OCI-LY1 (cell line): Measurements from ENCODE around the gene SIX5.

Experiments
- EZH2 ChIP-seq: fragments of 200-600 bp; sonication (generic), shearing (Covaris generic); IDR thresholded peaks from 2 replicates; pipeline ENCODE4 v1.8.0; 2017; ENCODE audit warnings: borderline replicate concordance, mixed run types, mild to moderate bottlenecking, antibody characterized with exemption, low read length, moderate library complexity, mixed read lengths
- TF ChIP-seq, protein P1 (sequence below): fragments of 200-600 bp; sonication (generic), shearing (Covaris generic); IDR thresholded peaks from 2 replicates; pipeline ENCODE4 v1.5.1; 2017; ENCODE audit warnings: mild to moderate bottlenecking, antibody characterized with exemption, low read length, moderate library complexity, mixed read lengths

DNA sequence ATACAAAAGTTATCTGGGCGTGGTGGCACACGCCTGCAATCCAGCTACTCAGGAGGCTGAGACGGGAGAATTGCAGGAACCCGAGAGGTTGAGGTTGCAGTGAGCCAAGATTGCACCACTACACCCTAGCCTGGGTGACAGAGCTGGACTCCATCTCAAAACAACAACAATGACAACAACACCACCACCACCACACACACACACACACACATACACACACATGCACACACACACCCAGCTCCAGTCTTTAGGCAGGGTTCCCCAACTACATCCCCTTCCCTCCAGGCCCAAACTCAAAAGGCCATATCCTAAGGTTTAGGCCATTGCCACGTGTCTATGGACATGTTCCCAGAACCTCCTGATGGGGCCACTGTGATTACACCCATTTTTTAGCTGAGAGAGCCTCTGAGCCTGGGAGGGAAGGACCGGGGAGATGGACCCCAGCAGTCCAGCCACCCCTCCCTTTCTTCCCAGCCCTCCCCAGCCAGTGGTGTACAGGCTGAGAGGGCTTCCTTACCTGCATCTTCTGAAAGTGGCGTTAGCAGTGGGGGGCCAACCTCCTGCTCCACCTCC, 32.6 kb upstream of the SIX5 start:
- TF ChIP-seq EZH2, result no peak
- TF ChIP-seq, protein P1, sequence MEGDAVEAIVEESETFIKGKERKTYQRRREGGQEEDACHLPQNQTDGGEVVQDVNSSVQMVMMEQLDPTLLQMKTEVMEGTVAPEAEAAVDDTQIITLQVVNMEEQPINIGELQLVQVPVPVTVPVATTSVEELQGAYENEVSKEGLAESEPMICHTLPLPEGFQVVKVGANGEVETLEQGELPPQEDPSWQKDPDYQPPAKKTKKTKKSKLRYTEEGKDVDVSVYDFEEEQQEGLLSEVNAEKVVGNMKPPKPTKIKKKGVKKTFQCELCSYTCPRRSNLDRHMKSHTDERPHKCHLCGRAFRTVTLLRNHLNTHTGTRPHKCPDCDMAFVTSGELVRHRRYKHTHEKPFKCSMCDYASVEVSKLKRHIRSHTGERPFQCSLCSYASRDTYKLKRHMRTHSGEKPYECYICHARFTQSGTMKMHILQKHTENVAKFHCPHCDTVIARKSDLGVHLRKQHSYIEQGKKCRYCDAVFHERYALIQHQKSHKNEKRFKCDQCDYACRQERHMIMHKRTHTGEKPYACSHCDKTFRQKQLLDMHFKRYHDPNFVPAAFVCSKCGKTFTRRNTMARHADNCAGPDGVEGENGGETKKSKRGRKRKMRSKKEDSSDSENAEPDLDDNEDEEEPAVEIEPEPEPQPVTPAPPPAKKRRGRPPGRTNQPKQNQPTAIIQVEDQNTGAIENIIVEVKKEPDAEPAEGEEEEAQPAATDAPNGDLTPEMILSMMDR, result no peak
